IMR-90 (cell line): ENCODE measurements around the gene ADAMTS9. TPM values are rescaled to one million over a fixed set of nuclear protein-coding genes. Genes with fewer than 3 reads are reported as not detected.

Experiments
- ATAC-seq: fragments of 200-7000 bp; cut with Tn5 transposase; 2 replicates; pipeline ENCODE4 v1.9.1; 2020; ENCODE audit warnings: low read depth, mild to moderate bottlenecking, moderate library complexity
- BruUV-seq: library from RNA; stranded (reverse); fragments of 400-500 nt; replicated peaks from 2 replicates; lab custom pipeline; 2021; lab: Mats Ljungman, UMichigan
- CTCF ChIA-PET: fragments of 300-600 bp; formaldehyde crosslinking; extraction: SDS; loops from one replicate; lab custom pipeline; 2021; ENCODE audit warnings: antibody characterized with exemption; lab: Yijun Ruan, JAX
- POLR2A ChIA-PET: fragments of 300-600 bp; sonication (Branson Sonifier 250); formaldehyde crosslinking; loops from one replicate; lab custom pipeline; 2022; ENCODE audit warnings: antibody characterized with exemption; ENCODE audit not compliant: unreplicated experiment; lab: Charles Lee
- DNase-seq: peaks from one replicate; pipeline ENCODE4 v3.0.0; 2013
- H2AFZ ChIP-seq: replicated peaks from 2 replicates; pipeline ENCODE3; 2013; ENCODE audit warnings: low read length, mild to moderate bottlenecking; ENCODE audit not compliant: poor library complexity
- H2AK5ac ChIP-seq: 2 replicates; pipeline ENCODE4 v1.6.1; 2013; ENCODE audit warnings: low read depth, low read length, inconsistent platforms
- H2AK9ac ChIP-seq: replicated peaks from 2 replicates; pipeline ENCODE3; 2013; ENCODE audit warnings: mild to moderate bottlenecking, low read depth, low read length, moderate library complexity; ENCODE audit not compliant: poor library complexity
- H2BK120ac ChIP-seq: 2 replicates; pipeline ENCODE4 v1.6.1; 2013; ENCODE audit warnings: low read depth, low read length, inconsistent platforms
- H2BK15ac ChIP-seq: 3 replicates; pipeline ENCODE4 v1.6.1; 2013; ENCODE audit warnings: low read depth, low read length, inconsistent platforms
- H2BK20ac ChIP-seq: 2 replicates; pipeline ENCODE4 v1.6.1; 2013; ENCODE audit warnings: low read depth, mild to moderate bottlenecking, inconsistent platforms, low read length, moderate library complexity
- H2BK5ac ChIP-seq: 2 replicates; pipeline ENCODE4 v1.6.1; 2013; ENCODE audit warnings: mild to moderate bottlenecking, low read depth, low read length, inconsistent platforms; ENCODE audit not compliant: poor library complexity, severe bottlenecking
- H3K14ac ChIP-seq: replicated peaks from 2 replicates; pipeline ENCODE4 v1.6.1; 2013; ENCODE audit warnings: low read depth, low read length, inconsistent platforms
- H3K18ac ChIP-seq: 2 replicates; pipeline ENCODE4 v1.6.1; 2013; ENCODE audit warnings: low read depth, low read length, control low read depth
- H3K23ac ChIP-seq: 2 replicates; pipeline ENCODE4 v1.6.1; 2013; ENCODE audit warnings: low read depth, low read length, inconsistent platforms
- H3K27ac ChIP-seq: 2 replicates; pipeline ENCODE4 v1.5.1; 2013; ENCODE audit warnings: mild to moderate bottlenecking, control low read depth, low read length; ENCODE audit not compliant: insufficient read depth
- H3K27me3 ChIP-seq: 2 replicates; pipeline ENCODE4 v1.6.1; 2013; ENCODE audit warnings: low read length; ENCODE audit not compliant: control insufficient read depth, insufficient read depth
- H3K36me3 ChIP-seq: 2 replicates; pipeline ENCODE4 v1.6.1; 2013; ENCODE audit warnings: low read length, mixed read lengths; ENCODE audit not compliant: control insufficient read depth, insufficient read depth
- H3K4ac ChIP-seq: 2 replicates; pipeline ENCODE4 v1.6.1; 2013; ENCODE audit warnings: low read depth, low read length, inconsistent platforms
- H3K4me1 ChIP-seq: 2 replicates; pipeline ENCODE4 v1.6.1; 2013; ENCODE audit warnings: low read length, mixed read lengths; ENCODE audit not compliant: control insufficient read depth, insufficient read depth
- H3K4me2 ChIP-seq: 2 replicates; pipeline ENCODE4 v1.6.1; 2013; ENCODE audit warnings: low read depth, mild to moderate bottlenecking, control low read depth, low read length, moderate library complexity
- H3K4me3 ChIP-seq: 2 replicates; pipeline ENCODE4 v1.5.1; 2013; ENCODE audit warnings: low read depth, mild to moderate bottlenecking, control low read depth, low read length, moderate library complexity; ENCODE audit not compliant: insufficient read depth
- H3K56ac ChIP-seq: 2 replicates; pipeline ENCODE4 v1.6.1; 2013; ENCODE audit warnings: low read length, inconsistent platforms; ENCODE audit not compliant: insufficient read depth; ENCODE audit errors: extremely low read depth
- H3K79me1 ChIP-seq, 2 experiments: 2 replicates each; pipeline ENCODE4 v1.6.1; 2013; ENCODE audit warnings: low read length in 2 of 2, inconsistent platforms in 1 of 2, low read depth in 1 of 2
- H3K9ac ChIP-seq: 2 replicates; pipeline ENCODE4 v1.6.1; 2013; ENCODE audit warnings: low read depth, low read length, control low read depth
- H3K9me1 ChIP-seq: 2 replicates; pipeline ENCODE4 v1.6.1; 2013; ENCODE audit warnings: low read length, inconsistent platforms; ENCODE audit not compliant: insufficient read depth
- H3K9me3 ChIP-seq: 2 replicates; pipeline ENCODE4 v1.6.1; 2013; ENCODE audit warnings: low read length; ENCODE audit not compliant: control insufficient read depth, insufficient read depth
- H4K20me1 ChIP-seq: 2 replicates; pipeline ENCODE4 v1.6.1; 2013; ENCODE audit warnings: low read length, inconsistent platforms; ENCODE audit not compliant: insufficient read depth
- H4K5ac ChIP-seq: 2 replicates; pipeline ENCODE4 v1.6.1; 2013; ENCODE audit warnings: mild to moderate bottlenecking, low read depth, low read length, control low read depth
- H4K8ac ChIP-seq, 2 experiments: 2 replicates each; pipeline ENCODE4 v1.6.1; 2013; ENCODE audit warnings: low read depth in 2 of 2, low read length in 2 of 2, control low read depth in 1 of 2, inconsistent platforms in 1 of 2
- H4K91ac ChIP-seq: 2 replicates; pipeline ENCODE4 v1.6.1; 2013; ENCODE audit warnings: low read depth, low read length, inconsistent platforms; ENCODE audit not compliant: insufficient read depth
- BHLHE40 ChIP-seq: fragments of 150-350 bp; IDR thresholded peaks from 2 replicates; pipeline ENCODE4 v1.6.1; 2016; ENCODE audit warnings: mild to moderate bottlenecking, low read depth, low read length
- CEBPB ChIP-seq: IDR thresholded peaks from 2 replicates; pipeline ENCODE4 v1.6.1; 2012; ENCODE audit warnings: low read depth, low read length, improper control_type of control experiment
- CTCF ChIP-seq: conservative IDR thresholded peaks from 2 replicates; pipeline ENCODE4 v1.5.1; 2012; ENCODE audit warnings: mild to moderate bottlenecking, low read depth, low read length, improper control_type of control experiment
- FOS ChIP-seq: fragments of 150-350 bp; IDR thresholded peaks from 2 replicates; pipeline ENCODE4 v1.6.1; 2016; ENCODE audit warnings: low read depth, low read length
- MAFK ChIP-seq: IDR thresholded peaks from 2 replicates; pipeline ENCODE4 v1.6.1; 2012; ENCODE audit warnings: low read depth, low read length, improper control_type of control experiment
- NFE2L2 ChIP-seq: fragments of 150-350 bp; IDR thresholded peaks from 2 replicates; pipeline ENCODE4 v1.6.1; 2016; ENCODE audit warnings: low read depth, mild to moderate bottlenecking, low read length
- RAD21 ChIP-seq: IDR thresholded peaks from 2 replicates; pipeline ENCODE4 v1.6.1; 2012; ENCODE audit warnings: low read length, improper control_type of control experiment
- RCOR1 ChIP-seq: IDR thresholded peaks from 2 replicates; pipeline ENCODE4 v1.6.1; 2012; ENCODE audit warnings: mild to moderate bottlenecking, low read length, improper control_type of control experiment; ENCODE audit not compliant: insufficient replicate concordance
- RFX5 ChIP-seq: IDR thresholded peaks from 2 replicates; pipeline ENCODE4 v1.8.0; 2012; ENCODE audit warnings: low read depth, mild to moderate bottlenecking, low read length, moderate library complexity
- SMC3 ChIP-seq: fragments of 150-350 bp; IDR thresholded peaks from 2 replicates; pipeline ENCODE4 v1.6.1; 2016; ENCODE audit warnings: low read depth, mild to moderate bottlenecking, antibody characterized with exemption, low read length, moderate library complexity
- USF2 ChIP-seq: fragments of 150-350 bp; IDR thresholded peaks from 2 replicates; pipeline ENCODE4 v1.6.1; 2017; ENCODE audit warnings: mild to moderate bottlenecking, antibody characterized with exemption, low read length, low read depth
- WGBS, 2 experiments: methylation state at CpG; one replicate each; pipeline versions ENCODE4 v1.1.5 to v1.1.7; 2013; ENCODE audit warnings: missing lambda C conversion rate in 2 of 2; ENCODE audit not compliant: insufficient read length in 1 of 2; ENCODE audit errors: extremely low coverage in 2 of 2; 5-methylcytosine and 5-hydroxymethylcytosine counted together
- dilution Hi-C: fragments of 300-500 bp; cut with HindIII; formaldehyde crosslinking; loops from one replicate; pipeline ENCODE4 v1.14.3; 2018; ENCODE audit warnings: low sequenced_read_pairs; ENCODE audit not compliant: unreplicated experiment
- in situ Hi-C: fragments of 300-500 bp; cut with MboI; formaldehyde crosslinking; loops from 3 replicates; pipeline ENCODE4 v1.14.3; 2019; ENCODE audit warnings: low sequenced_read_pairs, inconsistent platforms, mixed read lengths
- intact Hi-C: fragments of 100-400 bp; cut with micrococcal nuclease; formaldehyde crosslinking; loops from 2 replicates; pipeline ENCODE4 v1.10.0; 2022
- polyA plus RNA-seq, 3 experiments: library from polyadenylated mRNA; depleted of rRNA; stranded (reverse); fragments of >200 nt; gene quantifications; 2 replicates each; pipeline ENCODE4 v1.2.3, GENCODE V29; 2012; ENCODE audit warnings: low replicate concordance in 1 of 3
- total RNA-seq: library from RNA; depleted of rRNA; stranded (reverse); fragments of >200 nt; gene quantifications from 2 replicates; pipeline ENCODE4 v1.2.3, GENCODE V29; 2012
- TF ChIP-seq, protein P1 (sequence below): fragments of 150-350 bp; IDR thresholded peaks from 2 replicates; pipeline ENCODE4 v1.6.1; 2016; ENCODE audit warnings: low read depth, mild to moderate bottlenecking, low read length, moderate library complexity, borderline replicate concordance

ADAMTS9 gene
- total and polyA plus RNA-seq, 2 of the 4 experiments (the other 2 are of a cell fraction) = 0.55 to 1.1 TPM

DNA sequence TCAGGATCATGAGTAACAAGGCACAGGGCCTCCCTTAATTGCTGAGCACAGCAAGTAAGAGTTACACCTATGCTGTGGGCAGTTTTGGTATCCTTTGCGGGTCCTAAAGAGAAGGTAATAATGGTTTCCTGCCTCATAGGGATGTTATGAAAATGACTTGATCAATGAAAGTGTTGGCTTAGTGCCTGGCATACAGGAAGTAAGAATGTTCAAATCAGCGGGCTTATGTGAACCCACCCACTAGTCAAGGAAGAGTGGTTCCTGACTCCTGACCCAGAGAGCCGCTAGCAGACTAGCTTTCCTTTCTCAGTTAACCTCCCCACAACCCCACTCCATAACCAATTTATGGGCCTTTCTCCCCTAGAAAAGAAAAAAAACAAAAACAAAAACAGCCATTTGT is 5.2 kb upstream of the ADAMTS9 start:
- DNase-seq = no peak

More for the DNA sequence above, 5.2 kb upstream of the ADAMTS9 start:
- H2AK5ac ChIP-seq = no peak overlapping the region
- H3K9me1 ChIP-seq = no peaks in the 10 kb centered on the region
- H3K79me1 ChIP-seq = no peaks in the 10 kb centered on the region; a peak in 1 of 4 replicates
- no peak overlapping the region for H3K4me2 ChIP-seq
- no peak overlapping the region for H3K4me3 ChIP-seq
- no peak overlapping the region for H3K23ac ChIP-seq
- ChIA-PET POLR2A (no interaction called here), CTCF (no interaction called here)
- H4K8ac ChIP-seq = no peak overlapping the region
- H3K27ac ChIP-seq = no peak overlapping the region
- H3K9me3 ChIP-seq = no peaks in the 10 kb centered on the region
- no peak overlapping the region for H3K9ac ChIP-seq
- 100% methylated on average over 1 of the region's 3 CpGs; no CpG with 5 or more reads in 1 of the 2 experiments for WGBS, 2 experiments
- no peak overlapping the region for H4K91ac ChIP-seq
- no peak overlapping the region for H2AK9ac ChIP-seq
- no peaks in the 10 kb centered on the region for H3K27me3 ChIP-seq
- TF ChIP-seq BHLHE40 (no peak), CTCF (no peak), RAD21 (no peak), CEBPB (no peak), USF2 (no peak), MAFK (no peak), FOS (no peak), RCOR1 (no peak), RFX5 (no peak), SMC3 (no peak), NFE2L2 (no peak)
- TF ChIP-seq, protein P1, sequence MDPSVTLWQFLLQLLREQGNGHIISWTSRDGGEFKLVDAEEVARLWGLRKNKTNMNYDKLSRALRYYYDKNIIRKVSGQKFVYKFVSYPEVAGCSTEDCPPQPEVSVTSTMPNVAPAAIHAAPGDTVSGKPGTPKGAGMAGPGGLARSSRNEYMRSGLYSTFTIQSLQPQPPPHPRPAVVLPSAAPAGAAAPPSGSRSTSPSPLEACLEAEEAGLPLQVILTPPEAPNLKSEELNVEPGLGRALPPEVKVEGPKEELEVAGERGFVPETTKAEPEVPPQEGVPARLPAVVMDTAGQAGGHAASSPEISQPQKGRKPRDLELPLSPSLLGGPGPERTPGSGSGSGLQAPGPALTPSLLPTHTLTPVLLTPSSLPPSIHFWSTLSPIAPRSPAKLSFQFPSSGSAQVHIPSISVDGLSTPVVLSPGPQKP = no peak
- no peaks in the 10 kb centered on the region for H3K36me3 ChIP-seq
- in situ Hi-C loops (no loop called here), dilution Hi-C loops (no loop called here), intact Hi-C loops (loop anchor here (10.0 kb wide), 1 partner anchor 312 kb away; no protein-coding TSS in a partner anchor)
- H4K20me1 ChIP-seq = no peaks in the 10 kb centered on the region
- no peak overlapping the region for H2BK15ac ChIP-seq
- no peak overlapping the region for H2AFZ ChIP-seq
- H2BK5ac ChIP-seq = no peak overlapping the region
- H3K56ac ChIP-seq = no peak overlapping the region
- no peak overlapping the region for H3K4ac ChIP-seq
- H4K5ac ChIP-seq = no peak overlapping the region
- no peak overlapping the region for H2BK120ac ChIP-seq
- H3K4me1 ChIP-seq = no peaks in the 10 kb centered on the region
- no peak overlapping the region for H2BK20ac ChIP-seq
- H3K18ac ChIP-seq = no peak overlapping the region
- no peak for ATAC-seq
- no peak overlapping the region for H3K14ac ChIP-seq
- BruUV-seq = no TSS peak
